Endothelial cell (in vitro differentiated cells): ENCODE measurements around the gene INIP. TPM values are rescaled to one million over a fixed set of nuclear protein-coding genes. Genes with fewer than 3 reads are reported as not detected.
A peak's percentile ranks its signal among the peaks of the same experiment; 100 is the strongest.

ENCODE experiments used
- DNase-seq: peaks from one replicate; pipeline ENCODE4 v3.0.0; 2021; ENCODE audit warnings: low spot score
- H3K27ac Mint-ChIP-seq: one replicate; pipeline ENCODE4 v1.8.0; 2021; ENCODE audit warnings: mixed read lengths, inconsistent platforms; ENCODE audit not compliant: unreplicated experiment
- H3K27me3 Mint-ChIP-seq: one replicate; pipeline ENCODE4 v1.8.0; 2021; ENCODE audit warnings: mild to moderate bottlenecking, moderate library complexity, mixed read lengths, inconsistent platforms; ENCODE audit not compliant: unreplicated experiment
- H3K36me3 Mint-ChIP-seq: one replicate; pipeline ENCODE4 v1.8.0; 2021; ENCODE audit warnings: mild to moderate bottlenecking, low read depth, mixed read lengths, inconsistent platforms; ENCODE audit not compliant: unreplicated experiment
- H3K4me1 Mint-ChIP-seq: one replicate; pipeline ENCODE4 v1.8.0; 2021; ENCODE audit warnings: mild to moderate bottlenecking, mixed read lengths, inconsistent platforms; ENCODE audit not compliant: unreplicated experiment
- H3K4me3 Mint-ChIP-seq: one replicate; pipeline ENCODE4 v1.8.0; 2021; ENCODE audit warnings: mild to moderate bottlenecking, mixed read lengths, inconsistent platforms; ENCODE audit not compliant: unreplicated experiment
- H3K9me3 Mint-ChIP-seq: one replicate; pipeline ENCODE4 v1.8.0; 2021; ENCODE audit warnings: mixed read lengths, inconsistent platforms; ENCODE audit not compliant: unreplicated experiment
- total RNA-seq: library from RNA; stranded (reverse); fragmentation: NEBNext Ultra II Directional; extraction: Animal tissue kit (Norgen Biotek cat#: 25700); gene quantifications from one replicate; pipeline ENCODE4 v1.2.1, GENCODE V29; 2021; ENCODE audit not compliant: unreplicated experiment
- TF ChIP-seq, protein P1 (sequence below): fragments of 200-600 bp; sonication (generic); IDR thresholded peaks from one replicate; pipeline ENCODE4 v1.5.0; 2021; ENCODE audit warnings: antibody characterized with exemption; ENCODE audit not compliant: unreplicated experiment

INIP gene
- total RNA-seq, 1 donor from 2014 or later, result 20.8 TPM

DNA sequence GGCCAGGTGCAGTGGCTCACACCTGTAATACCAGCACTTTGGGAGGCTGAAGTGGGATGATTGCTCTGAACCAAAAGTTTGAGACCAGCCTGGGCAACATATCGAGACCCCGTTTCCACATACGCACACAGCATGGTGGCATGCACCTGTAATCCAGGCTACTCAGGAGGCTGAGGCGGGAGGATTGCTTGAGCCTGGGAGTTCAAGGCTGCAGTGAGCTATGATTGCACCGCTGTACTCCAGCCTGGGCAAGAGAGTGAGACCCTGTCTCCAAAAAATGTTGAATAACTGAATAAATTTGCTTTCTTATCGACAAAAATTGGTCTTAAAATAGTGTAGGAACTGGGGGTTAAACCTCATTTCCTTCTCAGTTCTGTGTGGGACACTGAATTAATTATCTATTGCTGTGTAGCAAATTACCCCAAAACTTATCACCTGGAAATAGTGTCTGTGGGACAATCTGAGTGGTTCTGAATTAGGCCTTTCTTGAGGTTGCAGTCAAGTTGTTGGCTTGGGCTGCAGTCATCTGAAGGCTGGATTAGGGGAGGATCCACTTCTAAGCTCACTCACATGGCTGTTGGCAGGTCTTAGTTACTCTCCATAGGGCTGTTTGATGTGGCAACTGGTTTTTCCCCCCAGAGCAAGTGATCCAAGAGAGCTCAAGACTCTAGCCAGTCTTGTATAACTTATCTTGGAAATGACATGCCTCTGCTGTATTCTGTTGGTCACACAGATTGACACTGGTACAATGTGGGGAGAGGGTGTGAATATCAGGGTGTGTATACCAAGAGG, 34.6 kb upstream of the INIP start:
- Mint-ChIP-seq H3K27me3 (peaks cover 16% of the 10 kb centered on the region), H3K4me1 (peaks cover 17% of the 10 kb centered on the region), H3K36me3 (peaks cover 5% of the 10 kb centered on the region), H3K4me3 (no peak overlapping the region), H3K9me3 (no peaks in the 10 kb centered on the region), H3K27ac (no peak overlapping the region)
- no peak for DNase-seq
- TF ChIP-seq, protein P1, sequence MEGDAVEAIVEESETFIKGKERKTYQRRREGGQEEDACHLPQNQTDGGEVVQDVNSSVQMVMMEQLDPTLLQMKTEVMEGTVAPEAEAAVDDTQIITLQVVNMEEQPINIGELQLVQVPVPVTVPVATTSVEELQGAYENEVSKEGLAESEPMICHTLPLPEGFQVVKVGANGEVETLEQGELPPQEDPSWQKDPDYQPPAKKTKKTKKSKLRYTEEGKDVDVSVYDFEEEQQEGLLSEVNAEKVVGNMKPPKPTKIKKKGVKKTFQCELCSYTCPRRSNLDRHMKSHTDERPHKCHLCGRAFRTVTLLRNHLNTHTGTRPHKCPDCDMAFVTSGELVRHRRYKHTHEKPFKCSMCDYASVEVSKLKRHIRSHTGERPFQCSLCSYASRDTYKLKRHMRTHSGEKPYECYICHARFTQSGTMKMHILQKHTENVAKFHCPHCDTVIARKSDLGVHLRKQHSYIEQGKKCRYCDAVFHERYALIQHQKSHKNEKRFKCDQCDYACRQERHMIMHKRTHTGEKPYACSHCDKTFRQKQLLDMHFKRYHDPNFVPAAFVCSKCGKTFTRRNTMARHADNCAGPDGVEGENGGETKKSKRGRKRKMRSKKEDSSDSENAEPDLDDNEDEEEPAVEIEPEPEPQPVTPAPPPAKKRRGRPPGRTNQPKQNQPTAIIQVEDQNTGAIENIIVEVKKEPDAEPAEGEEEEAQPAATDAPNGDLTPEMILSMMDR, result no peak

DNA sequence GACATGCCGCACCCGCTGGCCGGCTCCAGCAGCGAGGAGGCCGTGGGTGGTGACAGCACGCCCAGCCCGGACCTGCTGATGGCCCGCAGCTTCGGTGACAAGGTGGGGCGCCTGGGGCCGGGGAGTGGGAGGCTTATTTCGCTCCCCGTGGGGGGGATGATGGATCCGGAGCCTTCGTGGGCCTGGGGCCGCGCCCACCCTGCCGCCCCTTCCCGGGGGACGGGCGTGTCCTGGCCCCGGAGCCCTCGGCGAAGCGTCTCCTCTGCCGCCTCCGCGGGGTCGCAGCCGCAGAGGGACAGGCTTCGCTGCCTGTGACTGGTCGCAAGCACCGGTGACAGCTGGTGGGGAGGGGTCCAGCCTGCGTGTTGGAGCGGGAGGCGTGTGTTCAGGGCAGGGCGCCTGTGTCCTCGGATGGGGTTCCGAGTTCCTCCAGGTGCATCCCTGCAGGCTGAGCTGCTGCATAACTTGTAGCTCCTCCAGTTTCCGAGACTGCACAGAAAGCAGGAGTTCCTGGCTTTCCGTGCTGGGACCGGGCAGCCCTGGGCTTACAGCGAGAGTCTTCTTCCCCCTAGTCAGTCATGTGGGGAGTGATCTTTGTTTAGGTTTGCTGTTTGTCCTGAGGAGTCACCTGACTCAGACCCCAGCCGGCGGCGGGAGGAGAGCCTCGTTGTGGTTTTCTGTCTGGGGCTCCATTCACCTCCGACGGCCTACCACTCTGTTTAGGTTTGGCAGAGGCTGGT, 33.3 kb upstream of the INIP start:
- DNase-seq, result peak; percentile 42
- H3K4me3 Mint-ChIP-seq, result peak overlapping the region; percentile 90
- no peak overlapping the region for H3K27ac Mint-ChIP-seq
- H3K9me3 Mint-ChIP-seq, result no peaks in the 10 kb centered on the region
- H3K4me1 Mint-ChIP-seq, result peaks cover 17% of the 10 kb centered on the region
- peaks cover 14% of the 10 kb centered on the region for H3K27me3 Mint-ChIP-seq
- TF ChIP-seq, protein P1, result no peak
- H3K36me3 Mint-ChIP-seq, result peaks cover 5% of the 10 kb centered on the region

DNA sequence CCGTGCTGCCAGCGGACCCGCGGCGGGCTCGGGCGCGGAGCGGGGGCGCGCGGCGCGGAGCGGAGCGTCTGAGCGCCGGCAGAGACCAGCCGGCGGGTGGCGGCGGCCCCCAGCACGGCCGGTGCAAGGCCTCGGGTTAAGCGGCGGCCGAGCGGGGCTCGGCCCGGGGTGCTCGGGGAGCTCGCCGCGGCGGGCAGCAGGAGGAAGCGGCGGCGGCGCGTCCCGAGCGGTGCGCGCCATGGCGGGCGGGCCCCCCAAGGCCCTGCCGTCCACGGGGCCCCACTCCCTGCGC, 32.8 kb upstream of the INIP start:
- TF ChIP-seq, protein P1, result no peak
- Mint-ChIP-seq H3K4me3 (no peak overlapping the region), H3K9me3 (no peaks in the 10 kb centered on the region), H3K4me1 (peaks cover 17% of the 10 kb centered on the region), H3K27me3 (peaks cover 14% of the 10 kb centered on the region), H3K27ac (no peak overlapping the region), H3K36me3 (peaks cover 5% of the 10 kb centered on the region)
- no peak for DNase-seq

DNA sequence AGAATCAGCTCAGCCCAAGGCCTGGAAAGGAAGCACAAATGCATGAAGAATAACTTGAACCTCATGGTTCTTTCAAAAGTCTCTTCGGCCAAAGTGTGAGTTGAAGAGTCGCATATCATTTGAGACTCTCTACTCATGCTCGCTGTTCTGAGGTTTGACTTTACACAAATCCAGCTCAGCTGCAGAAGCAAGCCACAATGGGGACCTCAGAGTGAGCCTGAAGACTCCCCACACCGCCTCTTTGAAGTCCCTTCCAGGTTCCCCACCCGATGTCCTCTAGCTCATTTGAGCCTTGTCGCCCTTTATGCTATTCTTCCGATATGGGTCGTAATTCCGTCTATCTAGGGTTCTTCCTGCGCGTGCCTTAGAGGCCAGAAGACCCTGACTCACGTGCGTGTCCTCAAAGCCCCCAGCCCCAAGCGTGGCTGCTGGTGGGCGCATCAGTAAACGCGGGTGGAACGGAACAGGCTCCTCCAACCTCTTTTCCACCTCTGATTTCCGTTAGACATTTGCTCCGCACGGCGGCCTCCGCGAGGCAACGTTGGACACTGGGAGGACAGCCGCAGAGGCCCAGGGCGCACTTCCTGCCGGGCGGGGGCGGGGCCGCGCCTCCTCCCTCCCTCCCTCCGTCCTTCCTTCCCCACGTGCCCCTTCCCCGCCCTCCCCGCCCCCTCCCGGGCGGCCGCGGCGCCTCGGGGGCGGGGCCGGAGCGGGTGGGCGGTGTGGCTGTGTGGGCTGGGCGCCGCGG, 32.3 kb upstream of the INIP start, which contains the start of gene SNX30:
Gene SNX30 (plus strand): TSS at position 745 of the 748 bp plus-strand sequence. CDS start 242 bp downstream, outside the sequence.
- TF ChIP-seq, protein P1, result no peak
- no peaks in the 10 kb centered on the region for H3K9me3 Mint-ChIP-seq
- H3K4me1 Mint-ChIP-seq, result peaks cover 15% of the 10 kb centered on the region
- H3K27me3 Mint-ChIP-seq, result peaks cover 13% of the 10 kb centered on the region
- H3K36me3 Mint-ChIP-seq, result peaks cover 5% of the 10 kb centered on the region
- DNase-seq, result peak; percentile 83
- H3K27ac Mint-ChIP-seq, result peak within 1 kb of the TSS; percentile 76
- H3K4me3 Mint-ChIP-seq, result peak within 1 kb of the TSS; percentile 92
